Measurements from ENCODE around the gene PHACTR2. TPM values are rescaled to one million over a fixed set of nuclear protein-coding genes. Genes with fewer than 3 reads are reported as not detected.

PHACTR2 gene
- total and polyA plus RNA-seq, 3 donors from 2014 or later: 18.3 to 121 (median 102) TPM

- Histone ChIP-seq H3K9me3 (no peaks in the 10 kb centered on the region), H3K36me3 (ENCODE audit: low read depth, missing control alignments) (no peaks in the 10 kb centered on the region), H3K27me3 (no peaks in the 10 kb centered on the region), H3K4me1 (peaks cover 28% of the 10 kb centered on the region), H3K4me3 (no peak overlapping the region), H3K27ac (no peak overlapping the region)
- WGBS, 2 donors: 87 to 92% methylated on average over 2 of the region's 2 CpGs
- TF ChIP-seq POLR2A (IDR thresholded peaks at IDR 0.05) (no peak), CTCF (IDR thresholded peaks at IDR 0.05) (no peak)
- intact Hi-C loops (cut with DNase I; ENCODE audit: low total_unique reads): no loop called here
- DNase-seq: no peak
These were observed 62.4 kb downstream of the PHACTR2 start for GRCh38 chr6:143740213-143740612.

GRCh38 chr6:143741480-143741879 is 63.7 kb downstream of the PHACTR2 start:
- no peak overlapping the region for H3K4me3 ChIP-seq
- H3K36me3 ChIP-seq (ENCODE audit: low read depth, missing control alignments): no peaks in the 10 kb centered on the region
- TF ChIP-seq CTCF (IDR thresholded peaks at IDR 0.05): no peak
- no peak for TF ChIP-seq POLR2A (IDR thresholded peaks at IDR 0.05)
- no peak for DNase-seq
- peaks cover 41% of the 10 kb centered on the region for H3K4me1 ChIP-seq
- intact Hi-C loops (cut with DNase I; ENCODE audit: low total_unique reads): no loop called here
- no peak overlapping the region for H3K27ac ChIP-seq
- H3K9me3 ChIP-seq: no peaks in the 10 kb centered on the region
- WGBS, 2 donors: 85 to 87% methylated on average over 3 of the region's 3 CpGs
- H3K27me3 ChIP-seq: no peaks in the 10 kb centered on the region

DNA sequence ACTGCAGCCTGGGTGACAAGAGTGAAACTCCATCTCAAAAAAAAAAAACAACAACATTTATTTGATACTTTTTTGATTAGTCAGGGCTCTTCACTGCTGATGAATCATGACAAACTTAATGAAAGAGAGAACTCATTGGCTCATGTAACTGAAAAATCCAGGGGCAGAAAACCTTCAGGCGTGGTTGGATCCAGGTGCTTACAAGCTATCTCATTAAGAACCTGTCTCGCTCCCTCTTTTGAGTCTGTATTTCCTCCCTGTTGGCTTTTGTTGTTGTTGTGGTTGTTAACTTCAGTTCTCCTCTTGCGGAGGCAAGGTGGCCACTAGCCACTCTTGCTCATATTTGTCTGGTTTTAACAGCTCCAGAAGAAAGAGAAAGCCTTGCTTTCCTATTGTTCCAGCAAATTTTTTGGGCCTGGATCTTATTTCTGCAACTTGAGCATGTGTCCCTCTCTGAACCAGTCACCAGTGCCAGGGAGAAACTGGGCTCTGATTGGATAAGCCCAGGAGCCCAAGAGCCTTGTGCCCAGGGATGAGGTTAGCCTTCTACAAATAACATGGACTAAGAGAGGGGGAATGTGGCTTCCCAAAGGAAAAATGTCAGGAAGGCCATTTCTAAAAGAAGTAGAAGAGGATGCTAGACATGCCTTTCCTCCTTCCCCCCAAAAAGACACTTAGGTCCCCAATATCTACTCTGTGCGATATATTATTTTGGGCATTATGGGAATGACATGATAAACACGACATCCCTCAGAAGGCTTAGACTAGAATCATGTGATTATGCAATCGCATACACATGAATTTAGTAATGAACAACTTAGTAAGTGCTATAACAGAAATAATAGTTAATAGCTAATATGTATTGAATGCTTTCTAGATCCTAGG is 64.5 kb downstream of the PHACTR2 start:
- no peak for TF ChIP-seq POLR2A (IDR thresholded peaks at IDR 0.05)
- TF ChIP-seq CTCF (IDR thresholded peaks at IDR 0.05): no peak
- Histone ChIP-seq H3K27me3 (no peaks in the 10 kb centered on the region), H3K27ac (peak overlapping the region in 1 of 2 donors; percentile 85), H3K4me1 (peaks cover 49% of the 10 kb centered on the region), H3K9me3 (no peaks in the 10 kb centered on the region), H3K4me3 (no peak overlapping the region), H3K36me3 (ENCODE audit: low read depth, missing control alignments) (no peaks in the 10 kb centered on the region)
- intact Hi-C loops (cut with DNase I; ENCODE audit: low total_unique reads): no loop called here
- DNase-seq: no peak
- WGBS, 2 donors: 91% methylated on average over 6 of the region's 6 CpGs

- no peaks in the 10 kb centered on the region for H3K27me3 ChIP-seq
- 42 to 46% methylated on average over 3 of the region's 3 CpGs for WGBS, 2 donors
- intact Hi-C loops (cut with DNase I; ENCODE audit: low total_unique reads): no loop called here
- peaks cover 55% of the 10 kb centered on the region for H3K4me1 ChIP-seq
- H3K4me3 ChIP-seq: no peak overlapping the region
- no peaks in the 10 kb centered on the region for H3K9me3 ChIP-seq
- no peak for TF ChIP-seq CTCF (IDR thresholded peaks at IDR 0.05)
- TF ChIP-seq POLR2A (IDR thresholded peaks at IDR 0.05): no peak
- peak overlapping the region; percentile 80 to 85 for H3K27ac ChIP-seq
- no peaks in the 10 kb centered on the region for H3K36me3 ChIP-seq (ENCODE audit: low read depth, missing control alignments)
- DNase-seq: no peak
These were observed 65.1 kb downstream of the PHACTR2 start for GRCh38 chr6:143742955-143743255.

Measured in testis (tissue), 3 donors.